HEK293 (cell line): ENCODE measurements around the gene CACTIN.

Experiments
- CTCF ChIA-PET: fragments of 350-600 bp; formaldehyde crosslinking; extraction: SDS; loops from one replicate; lab custom pipeline; 2021; ENCODE audit warnings: antibody characterized with exemption; lab: Yijun Ruan, JAX
- POLR2A ChIA-PET: fragments of 300-600 bp; formaldehyde crosslinking; extraction: SDS; loops from one replicate; lab custom pipeline; 2020; ENCODE audit warnings: antibody characterized with exemption, inconsistent platforms; lab: Yijun Ruan, JAX
- H3K27ac ChIP-seq: fragments of 200-500 bp; sonication (Bioruptor generic); 2 replicates; pipeline ENCODE4 v1.5.1; 2014; ENCODE audit warnings: low read depth, low read length, control low read depth, inconsistent platforms; ENCODE audit errors: extremely low read depth
- H3K36me3 ChIP-seq, 2 experiments: fragments of 200-500 bp in 1 of 2; sonication (Bioruptor generic) in 1 of 2; 1 replicate in 1 of 2; 2 replicates in 1 of 2; pipeline ENCODE4 v1.5.1; 2014 to 2017; ENCODE audit warnings: inconsistent platforms in 2 of 2, low read length in 2 of 2; ENCODE audit not compliant: control insufficient read depth in 2 of 2, insufficient read depth in 1 of 2
- H3K4me1 ChIP-seq: fragments of 200-500 bp; sonication (Bioruptor generic); 2 replicates; pipeline ENCODE4 v1.5.1; 2014; ENCODE audit warnings: mild to moderate bottlenecking, low read length, inconsistent platforms; ENCODE audit not compliant: control insufficient read depth, insufficient read depth
- H3K4me3 ChIP-seq: 2 replicates; pipeline ENCODE4 v1.5.1; 2011; ENCODE audit warnings: low read depth, mild to moderate bottlenecking, control low read depth, low read length, moderate library complexity
- H3K9me3 ChIP-seq: fragments of 200-500 bp; sonication (Bioruptor generic); 2 replicates; pipeline ENCODE4 v1.5.1; 2014; ENCODE audit warnings: low read depth, low read length, inconsistent platforms; ENCODE audit not compliant: control insufficient read depth, insufficient read depth
- EGR2 ChIP-seq: fragments of 450-650 bp; formaldehyde crosslinking; IDR thresholded peaks from 2 replicates; pipeline ENCODE4 v1.5.1; 2016; ENCODE audit warnings: low read depth, missing biosample characterization, missing genetic modification characterization
- GLIS1 ChIP-seq: fragments of 450-650 bp; formaldehyde crosslinking; IDR thresholded peaks from 2 replicates; pipeline ENCODE4 v1.5.1; 2016; ENCODE audit warnings: missing biosample characterization, missing genetic modification characterization
- KLF1 ChIP-seq: fragments of 450-650 bp; formaldehyde crosslinking; IDR thresholded peaks from 2 replicates; pipeline ENCODE4 v1.5.1; 2016; ENCODE audit warnings: missing biosample characterization, missing genetic modification characterization
- KLF8 ChIP-seq: fragments of 450-650 bp; formaldehyde crosslinking; IDR thresholded peaks from 2 replicates; pipeline ENCODE4 v1.5.1; 2016; ENCODE audit warnings: missing biosample characterization, missing genetic modification characterization
- SP7 ChIP-seq: fragments of 450-650 bp; formaldehyde crosslinking; IDR thresholded peaks from 2 replicates; pipeline ENCODE4 v1.5.1; 2016; ENCODE audit warnings: missing biosample characterization, missing genetic modification characterization
- ZBTB48 ChIP-seq: fragments of 450-650 bp; formaldehyde crosslinking; IDR thresholded peaks from 2 replicates; pipeline ENCODE4 v1.5.1; 2016; ENCODE audit warnings: missing biosample characterization, missing genetic modification characterization
- ZEB2 ChIP-seq: fragments of 450-650 bp; formaldehyde crosslinking; IDR thresholded peaks from 2 replicates; pipeline ENCODE4 v1.5.1; 2016; ENCODE audit warnings: missing biosample characterization, missing genetic modification characterization
- ZFHX2 ChIP-seq: fragments of 450-650 bp; formaldehyde crosslinking; conservative IDR thresholded peaks from 2 replicates; pipeline ENCODE4 v1.5.1; 2016; ENCODE audit warnings: missing biosample characterization, missing genetic modification characterization
- ZNF16 ChIP-seq: fragments of 450-650 bp; formaldehyde crosslinking; IDR thresholded peaks from 2 replicates; pipeline ENCODE4 v1.5.1; 2016; ENCODE audit warnings: low read depth, missing biosample characterization, missing genetic modification characterization
- ZNF19 ChIP-seq: fragments of 450-650 bp; formaldehyde crosslinking; IDR thresholded peaks from 2 replicates; pipeline ENCODE4; 2016; ENCODE audit warnings: missing biosample characterization, missing genetic modification characterization, low read depth
- ZNF2 ChIP-seq: fragments of 450-650 bp; formaldehyde crosslinking; IDR thresholded peaks from 2 replicates; pipeline ENCODE4 v1.5.1; 2016; ENCODE audit warnings: missing biosample characterization, missing genetic modification characterization
- ZNF266 ChIP-seq: fragments of 450-650 bp; formaldehyde crosslinking; IDR thresholded peaks from 2 replicates; pipeline ENCODE4 v1.5.1; 2016; ENCODE audit warnings: missing biosample characterization, missing genetic modification characterization, low read depth
- ZNF274 ChIP-seq, 2 experiments: fragments of 200-500 bp in 1 of 2; fragments of 450-650 bp in 1 of 2; sonication (Bioruptor generic) in 1 of 2; formaldehyde crosslinking in 1 of 2; IDR thresholded peaks; 2 replicates each; pipeline versions ENCODE4 v1.5.1 to v1.6.1; 2014 to 2016; ENCODE audit warnings: borderline replicate concordance in 1 of 2, inconsistent platforms in 1 of 2, low read length in 1 of 2, missing biosample characterization in 1 of 2, missing genetic modification characterization in 1 of 2
- ZNF302 ChIP-seq: fragments of 450-650 bp; formaldehyde crosslinking; IDR thresholded peaks from 2 replicates; pipeline ENCODE4 v1.5.1; 2016; ENCODE audit warnings: missing biosample characterization, missing genetic modification characterization, low read depth
- ZNF350 ChIP-seq: fragments of 450-650 bp; formaldehyde crosslinking; IDR thresholded peaks from 2 replicates; pipeline ENCODE4 v1.5.0; 2017; ENCODE audit warnings: missing biosample characterization, mild to moderate bottlenecking, missing genetic modification characterization
- ZNF37A ChIP-seq: fragments of 450-650 bp; IDR thresholded peaks from 2 replicates; pipeline ENCODE4 v1.5.1; 2018; ENCODE audit warnings: missing biosample characterization, missing genetic modification characterization
- ZNF391 ChIP-seq: fragments of 450-650 bp; formaldehyde crosslinking; IDR thresholded peaks from 2 replicates; pipeline ENCODE4 v1.5.1; 2016; ENCODE audit warnings: low read depth, missing biosample characterization, missing genetic modification characterization, borderline replicate concordance
- ZNF514 ChIP-seq: fragments of 450-650 bp; formaldehyde crosslinking; IDR thresholded peaks from 2 replicates; pipeline ENCODE4 v1.5.1; 2016; ENCODE audit warnings: missing biosample characterization, missing genetic modification characterization
- ZNF610 ChIP-seq: fragments of 450-650 bp; formaldehyde crosslinking; IDR thresholded peaks from 2 replicates; pipeline ENCODE4 v1.5.1; 2016; ENCODE audit warnings: missing biosample characterization, missing genetic modification characterization, borderline replicate concordance
- ZNF629 ChIP-seq: fragments of 450-650 bp; formaldehyde crosslinking; IDR thresholded peaks from 2 replicates; pipeline ENCODE4 v1.5.1; 2017; ENCODE audit warnings: missing biosample characterization, missing genetic modification characterization
- ZNF677 ChIP-seq: fragments of 450-650 bp; IDR thresholded peaks from 2 replicates; pipeline ENCODE4 v1.5.0; 2018; ENCODE audit warnings: missing biosample characterization, mild to moderate bottlenecking, missing genetic modification characterization, moderate library complexity
- ZNF701 ChIP-seq: fragments of 450-650 bp; formaldehyde crosslinking; IDR thresholded peaks from 2 replicates; pipeline ENCODE4 v1.5.1; 2016; ENCODE audit warnings: missing biosample characterization, missing genetic modification characterization
- ZNF768 ChIP-seq: fragments of 450-650 bp; formaldehyde crosslinking; IDR thresholded peaks from 2 replicates; pipeline ENCODE4 v1.5.1; 2018; ENCODE audit warnings: missing biosample characterization, mild to moderate bottlenecking, missing genetic modification characterization
- ZSCAN30 ChIP-seq: fragments of 450-650 bp; IDR thresholded peaks from 2 replicates; pipeline ENCODE4 v1.5.1; 2018; ENCODE audit warnings: missing biosample characterization, mild to moderate bottlenecking, missing genetic modification characterization, moderate library complexity
- TF ChIP-seq, protein P1 (sequence below): fragments of 450-650 bp; formaldehyde crosslinking; IDR thresholded peaks from 2 replicates; pipeline ENCODE4 v1.5.1; 2017; ENCODE audit warnings: missing biosample characterization, missing genetic modification characterization
- TF ChIP-seq, protein P2 (sequence below): fragments of 450-650 bp; formaldehyde crosslinking; optimal IDR thresholded peaks from 2 replicates; pipeline ENCODE3; 2016; ENCODE audit warnings: missing biosample characterization, mild to moderate bottlenecking, missing genetic modification characterization
- TF ChIP-seq, protein P3 (sequence below): fragments of 450-650 bp; formaldehyde crosslinking; IDR thresholded peaks from 2 replicates; pipeline ENCODE4 v1.5.1; 2016; ENCODE audit warnings: missing biosample characterization, missing genetic modification characterization
- TF ChIP-seq, protein P4 (sequence below): fragments of 450-650 bp; formaldehyde crosslinking; IDR thresholded peaks from 2 replicates; pipeline ENCODE4 v1.5.1; 2016; ENCODE audit warnings: missing biosample characterization, missing genetic modification characterization

CACTIN gene

DNA sequence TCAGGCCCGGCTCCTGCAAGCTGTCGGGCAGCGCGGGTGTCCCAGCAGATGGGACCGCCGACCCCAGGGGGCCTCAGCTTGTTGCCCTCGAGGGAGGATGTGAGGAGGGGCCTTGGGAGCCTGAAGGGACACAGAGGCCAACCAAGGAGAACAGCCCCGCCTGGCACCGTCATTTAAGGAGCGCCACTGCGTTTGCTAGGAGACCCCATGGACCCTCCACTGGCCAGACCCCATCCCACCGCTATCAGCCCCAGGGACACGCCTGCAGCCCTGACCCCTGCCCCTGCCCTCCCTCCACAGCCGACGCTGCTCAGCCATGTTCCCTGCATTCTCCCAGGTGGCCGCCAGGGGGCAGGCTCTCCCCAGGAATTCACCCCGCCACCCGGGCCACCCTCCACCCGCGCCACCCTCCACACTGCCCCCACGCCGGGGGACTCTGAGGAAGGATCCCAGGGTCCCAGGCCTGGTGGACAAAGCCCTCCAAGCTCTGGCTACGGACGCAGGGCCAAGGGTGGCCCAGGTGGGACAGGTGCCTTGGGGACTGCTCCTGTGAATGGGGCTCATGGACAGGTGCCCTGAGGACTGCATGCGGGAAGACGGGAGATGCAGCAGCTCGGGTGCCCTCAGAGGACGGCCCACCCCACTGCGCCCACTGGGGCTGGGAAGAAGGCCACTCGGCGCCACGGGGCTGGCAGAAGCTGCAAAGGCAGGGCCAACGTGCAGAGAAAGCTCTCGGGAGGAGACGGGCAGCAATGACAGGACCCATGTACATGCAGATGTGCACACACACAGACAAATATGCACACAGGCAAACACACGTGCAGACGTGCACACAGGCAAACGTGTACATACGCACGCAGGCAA is 39.3 kb upstream of the CACTIN start:
- no peak overlapping the region for H3K4me3 ChIP-seq
- peaks cover 0 to 36% of the 10 kb centered on the region in 2 experiments; a peak in 2 of 3 replicates for H3K36me3 ChIP-seq
- H3K27ac ChIP-seq, result no peak overlapping the region
- ChIA-PET POLR2A (interaction anchor here (1.8 kb wide), 1 partner anchor 303 kb away, joined by 3 read pairs; no protein-coding TSS in a partner anchor), CTCF (interaction anchor here (0.6 to 3.5 kb wide), 16 partner anchors 21 to 611 kb away, joined by 3 to 25 read pairs (median 5); partner anchors contain the start of gene PIP5K1C)
- H3K9me3 ChIP-seq, result no peaks in the 10 kb centered on the region
- no peaks in the 10 kb centered on the region for H3K4me1 ChIP-seq
- TF ChIP-seq ZNF16 (tag by site-specific recombination) (peak; percentile 39; the same call in 1 of the 2 replicates), ZNF302 (tag by site-specific recombination) (no peak), SP7 (tag by site-specific recombination) (0 out of 2 replicates have a peak, but pooled peaks have one; percentile 38), ZNF610 (tag by site-specific recombination) (no peak), ZNF677 (tag by site-specific recombination) (no peak), KLF1 (tag by site-specific recombination) (peak; percentile 31; the same call in 1 of the 2 replicates), ZSCAN30 (peak; percentile 37; the same call in 1 of the 2 replicates), ZNF350 (tag by site-specific recombination) (no peak), ZNF266 (tag by site-specific recombination) (no peak), GLIS1 (tag by site-specific recombination) (peak; percentile 46; the same call in 1 of the 2 replicates), ZNF2 (0 out of 2 replicates have a peak, but pooled peaks have one; percentile 39), ZNF391 (tag by site-specific recombination) (0 out of 2 replicates have a peak, but pooled peaks have one; percentile 44), ZNF701 (tag by site-specific recombination) (no peak), ZFHX2 (tag by site-specific recombination) (peak; percentile 71), EGR2 (tag by site-specific recombination) (peak; percentile 62; the same call in 1 of the 2 replicates), ZNF37A (tag by site-specific recombination) (no peak), ZBTB48 (peak; percentile 60), ZNF274 (IDR thresholded peaks at IDR 0.05; ENCODE audit: low read length) (no peak), ZNF274 (tag by site-specific recombination; IDR thresholded peaks at IDR 0.05; ENCODE audit: borderline replicate concordance) (no peak), ZNF629 (tag by site-specific recombination) (0 out of 2 replicates have a peak, but pooled peaks have one; percentile 13), KLF8 (peak; percentile 37; the same call in 1 of the 2 replicates), ZNF514 (tag by site-specific recombination) (no peak), ZNF19 (tag by site-specific recombination) (no peak), ZEB2 (tag by site-specific recombination) (0 out of 2 replicates have a peak, but pooled peaks have one; percentile 28), ZNF768 (tag by site-specific recombination) (no peak)
- TF ChIP-seq, protein P1, sequence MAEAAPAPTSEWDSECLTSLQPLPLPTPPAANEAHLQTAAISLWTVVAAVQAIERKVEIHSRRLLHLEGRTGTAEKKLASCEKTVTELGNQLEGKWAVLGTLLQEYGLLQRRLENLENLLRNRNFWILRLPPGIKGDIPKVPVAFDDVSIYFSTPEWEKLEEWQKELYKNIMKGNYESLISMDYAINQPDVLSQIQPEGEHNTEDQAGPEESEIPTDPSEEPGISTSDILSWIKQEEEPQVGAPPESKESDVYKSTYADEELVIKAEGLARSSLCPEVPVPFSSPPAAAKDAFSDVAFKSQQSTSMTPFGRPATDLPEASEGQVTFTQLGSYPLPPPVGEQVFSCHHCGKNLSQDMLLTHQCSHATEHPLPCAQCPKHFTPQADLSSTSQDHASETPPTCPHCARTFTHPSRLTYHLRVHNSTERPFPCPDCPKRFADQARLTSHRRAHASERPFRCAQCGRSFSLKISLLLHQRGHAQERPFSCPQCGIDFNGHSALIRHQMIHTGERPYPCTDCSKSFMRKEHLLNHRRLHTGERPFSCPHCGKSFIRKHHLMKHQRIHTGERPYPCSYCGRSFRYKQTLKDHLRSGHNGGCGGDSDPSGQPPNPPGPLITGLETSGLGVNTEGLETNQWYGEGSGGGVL (tag by site-specific recombination), result 0 out of 2 replicates have a peak, but pooled peaks have one; percentile 5
- TF ChIP-seq, protein P2, sequence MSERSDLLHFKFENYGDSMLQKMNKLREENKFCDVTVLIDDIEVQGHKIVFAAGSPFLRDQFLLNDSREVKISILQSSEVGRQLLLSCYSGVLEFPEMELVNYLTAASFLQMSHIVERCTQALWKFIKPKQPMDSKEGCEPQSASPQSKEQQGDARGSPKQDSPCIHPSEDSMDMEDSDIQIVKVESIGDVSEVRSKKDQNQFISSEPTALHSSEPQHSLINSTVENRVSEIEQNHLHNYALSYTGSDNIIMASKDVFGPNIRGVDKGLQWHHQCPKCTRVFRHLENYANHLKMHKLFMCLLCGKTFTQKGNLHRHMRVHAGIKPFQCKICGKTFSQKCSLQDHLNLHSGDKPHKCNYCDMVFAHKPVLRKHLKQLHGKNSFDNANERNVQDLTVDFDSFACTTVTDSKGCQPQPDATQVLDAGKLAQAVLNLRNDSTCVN, result peak; percentile 12
- TF ChIP-seq, protein P3, sequence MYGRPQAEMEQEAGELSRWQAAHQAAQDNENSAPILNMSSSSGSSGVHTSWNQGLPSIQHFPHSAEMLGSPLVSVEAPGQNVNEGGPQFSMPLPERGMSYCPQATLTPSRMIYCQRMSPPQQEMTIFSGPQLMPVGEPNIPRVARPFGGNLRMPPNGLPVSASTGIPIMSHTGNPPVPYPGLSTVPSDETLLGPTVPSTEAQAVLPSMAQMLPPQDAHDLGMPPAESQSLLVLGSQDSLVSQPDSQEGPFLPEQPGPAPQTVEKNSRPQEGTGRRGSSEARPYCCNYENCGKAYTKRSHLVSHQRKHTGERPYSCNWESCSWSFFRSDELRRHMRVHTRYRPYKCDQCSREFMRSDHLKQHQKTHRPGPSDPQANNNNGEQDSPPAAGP (tag by site-specific recombination), result peak; percentile 74
- TF ChIP-seq, protein P4, sequence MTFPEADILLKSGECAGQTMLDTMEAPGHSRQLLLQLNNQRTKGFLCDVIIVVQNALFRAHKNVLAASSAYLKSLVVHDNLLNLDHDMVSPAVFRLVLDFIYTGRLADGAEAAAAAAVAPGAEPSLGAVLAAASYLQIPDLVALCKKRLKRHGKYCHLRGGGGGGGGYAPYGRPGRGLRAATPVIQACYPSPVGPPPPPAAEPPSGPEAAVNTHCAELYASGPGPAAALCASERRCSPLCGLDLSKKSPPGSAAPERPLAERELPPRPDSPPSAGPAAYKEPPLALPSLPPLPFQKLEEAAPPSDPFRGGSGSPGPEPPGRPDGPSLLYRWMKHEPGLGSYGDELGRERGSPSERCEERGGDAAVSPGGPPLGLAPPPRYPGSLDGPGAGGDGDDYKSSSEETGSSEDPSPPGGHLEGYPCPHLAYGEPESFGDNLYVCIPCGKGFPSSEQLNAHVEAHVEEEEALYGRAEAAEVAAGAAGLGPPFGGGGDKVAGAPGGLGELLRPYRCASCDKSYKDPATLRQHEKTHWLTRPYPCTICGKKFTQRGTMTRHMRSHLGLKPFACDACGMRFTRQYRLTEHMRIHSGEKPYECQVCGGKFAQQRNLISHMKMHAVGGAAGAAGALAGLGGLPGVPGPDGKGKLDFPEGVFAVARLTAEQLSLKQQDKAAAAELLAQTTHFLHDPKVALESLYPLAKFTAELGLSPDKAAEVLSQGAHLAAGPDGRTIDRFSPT, result peak; percentile 43; the same call in 1 of the 2 replicates
